HG03159 (cell line): ENCODE results near the gene DNAJC15.

Experiments
- ATAC-seq: cut with Tn5 transposase; IDR thresholded peaks from one replicate; pipeline ENCODE4 v1.9.1; 2021; ENCODE audit warnings: mild to moderate bottlenecking, moderate library complexity; ENCODE audit not compliant: unreplicated experiment

DNAJC15 gene

DNA sequence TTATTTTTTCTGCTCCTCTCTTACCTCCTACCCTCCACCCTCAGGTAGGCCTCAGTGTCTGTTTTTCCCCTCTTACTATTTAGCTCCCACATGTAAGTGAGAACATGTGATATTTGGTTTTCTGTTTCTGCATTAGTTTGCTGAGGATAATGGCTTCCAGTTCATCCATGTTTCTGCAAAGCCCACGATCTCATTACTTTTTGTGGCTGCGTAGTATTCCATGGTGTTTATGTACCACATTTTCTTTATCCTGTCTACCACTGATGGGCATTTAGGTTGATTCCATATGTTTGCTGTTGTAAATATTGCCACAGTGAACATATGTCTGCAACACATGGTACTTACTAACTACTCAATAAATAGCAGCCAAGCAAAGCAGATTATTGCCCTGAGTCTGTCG, 56.8 kb downstream of the DNAJC15 start:
- ATAC-seq: no peak

GRCh38 chr13:43081866-43082265, 58.5 kb downstream of the DNAJC15 start:
- no peak for ATAC-seq

- ATAC-seq: no peak
These were observed 60.4 kb downstream of the DNAJC15 start for GRCh38 chr13:43083750-43084149.

DNA sequence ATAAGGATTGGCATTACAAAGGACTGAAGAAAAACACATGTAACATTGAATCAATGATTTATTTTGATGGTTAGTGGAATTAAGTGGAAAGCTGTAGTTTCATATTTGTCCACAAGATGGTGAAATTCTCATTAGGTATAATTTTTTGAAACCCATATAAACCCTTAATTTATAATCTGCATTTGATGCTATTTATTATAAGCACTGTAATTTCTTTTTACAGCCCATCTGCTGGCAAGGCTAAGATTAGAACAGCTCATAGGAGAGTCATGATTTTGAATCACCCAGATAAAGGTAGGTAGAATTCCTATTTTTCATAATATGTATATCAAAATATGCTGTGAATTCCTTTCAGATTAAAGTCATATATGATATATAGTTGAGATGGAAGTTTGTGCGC, 62.2 kb downstream of the DNAJC15 start:
- ATAC-seq: no peak

DNA sequence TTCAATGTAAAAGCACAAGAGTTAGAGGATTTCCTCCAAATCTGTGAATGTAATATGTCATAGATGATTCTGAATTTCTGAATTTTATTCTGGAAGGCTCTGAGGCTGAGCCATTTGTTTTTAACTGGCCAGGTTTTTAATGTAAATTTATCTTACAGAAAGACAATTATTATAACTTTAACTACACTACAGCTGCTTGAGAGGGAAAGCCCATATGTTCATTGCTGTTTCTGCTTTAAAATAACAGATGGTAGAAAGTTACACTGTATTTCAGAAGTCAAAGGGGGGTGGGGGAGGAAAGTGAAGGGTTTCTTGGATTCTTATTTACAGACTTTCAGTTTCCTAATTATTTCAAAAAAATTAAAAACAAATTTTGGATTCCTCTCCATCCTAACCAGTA, 62.8 kb downstream of the DNAJC15 start:
- no peak for ATAC-seq

- ATAC-seq: peak; percentile 58
These were observed 64.7 kb downstream of the DNAJC15 start for GRCh38 chr13:43088093-43088511.

DNA sequence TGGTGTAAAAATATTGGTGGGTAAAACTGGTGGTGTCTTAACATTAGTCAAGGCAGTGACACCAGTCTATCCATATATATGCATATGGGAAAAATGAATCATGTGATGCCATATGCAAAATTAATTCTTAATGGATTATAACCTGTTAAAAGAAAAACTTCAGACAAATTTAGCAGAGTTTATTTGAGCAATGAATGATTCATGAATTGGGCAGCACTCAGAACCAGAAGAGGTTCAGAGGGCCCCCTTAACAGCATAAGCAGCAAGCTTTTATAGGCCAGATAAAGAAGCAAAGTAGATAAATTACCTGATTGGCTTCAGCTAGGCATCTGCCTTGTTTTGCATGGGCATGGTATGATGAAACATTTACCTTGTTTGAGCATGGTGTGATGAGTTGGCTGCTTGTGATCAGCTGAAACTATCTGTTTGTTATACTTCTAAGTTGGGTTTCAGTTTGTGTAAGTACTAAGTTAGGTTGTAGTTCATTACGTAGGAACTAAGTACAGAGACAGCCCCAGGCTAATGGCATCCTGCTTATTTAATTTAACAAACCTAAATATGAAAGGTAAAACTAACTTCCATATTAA, 66.6 kb downstream of the DNAJC15 start:
- no peak for ATAC-seq

DNA sequence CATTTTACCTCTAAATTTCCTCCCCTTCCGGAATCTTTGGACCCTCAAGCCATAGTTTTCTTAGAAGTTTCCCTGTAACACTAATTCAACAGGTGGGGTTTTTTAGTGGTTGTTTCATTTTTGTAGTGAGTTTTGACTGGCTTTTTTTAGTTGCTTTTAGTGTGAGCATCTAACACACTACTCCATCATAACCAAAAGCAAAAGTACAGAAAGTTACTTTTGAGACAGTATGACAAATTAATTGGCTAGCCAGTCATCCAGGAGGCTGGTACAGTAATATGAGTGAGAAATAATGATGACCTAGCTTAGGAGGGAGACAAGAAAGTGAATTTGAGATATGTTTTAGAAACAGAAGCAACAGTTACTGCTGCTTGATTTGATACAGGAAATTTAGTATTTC, 71.5 kb downstream of the DNAJC15 start:
- peak; percentile 87 for ATAC-seq

GRCh38 chr13:43095771-43096719, 72.7 kb downstream of the DNAJC15 start:
- ATAC-seq: no peak

- ATAC-seq: no peak
These were observed 77.3 kb downstream of the DNAJC15 start for GRCh38 chr13:43100667-43101066.

DNA sequence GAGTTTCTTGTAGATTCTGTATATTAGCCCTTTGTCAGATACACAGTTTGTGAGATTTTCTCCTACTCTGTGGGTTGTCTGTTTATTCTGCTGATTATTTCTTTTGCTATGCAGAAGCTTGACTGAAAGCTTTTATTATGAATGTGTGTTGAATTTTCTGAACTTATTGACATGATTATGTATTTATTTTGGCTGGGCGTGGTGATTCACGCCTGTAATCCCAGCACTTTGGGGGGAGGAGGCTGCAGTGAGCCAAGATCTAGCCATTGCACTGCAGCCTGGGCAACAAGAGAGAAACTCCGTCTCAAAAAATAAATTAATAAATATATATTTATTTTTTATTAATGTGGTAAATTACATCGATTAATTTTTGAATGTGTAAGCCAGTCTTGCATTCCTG, 78.9 kb downstream of the DNAJC15 start:
- ATAC-seq: no peak

GRCh38 chr13:43107780-43108179, 84.4 kb downstream of the DNAJC15 start:
- no peak for ATAC-seq

DNA sequence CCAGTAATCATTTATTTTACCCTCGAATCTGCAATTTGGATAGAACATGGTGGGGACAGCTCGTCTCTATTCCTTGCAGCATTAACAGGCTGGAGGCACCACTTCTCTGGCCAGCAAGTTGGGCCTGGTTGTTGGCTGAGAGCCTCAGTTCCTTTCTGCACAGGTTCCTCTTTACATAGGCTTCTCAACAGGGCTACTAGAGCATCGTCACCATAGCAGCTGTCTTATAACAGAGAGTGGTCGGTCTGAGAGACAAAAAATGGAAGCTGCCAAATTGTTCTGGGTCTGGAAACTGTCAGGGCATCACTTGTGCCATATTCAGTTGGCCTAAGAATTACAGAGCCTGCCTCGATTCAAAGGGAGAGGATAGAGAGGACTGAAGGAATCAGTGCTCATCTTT, 86.7 kb downstream of the DNAJC15 start:
- no peak for ATAC-seq

DNA sequence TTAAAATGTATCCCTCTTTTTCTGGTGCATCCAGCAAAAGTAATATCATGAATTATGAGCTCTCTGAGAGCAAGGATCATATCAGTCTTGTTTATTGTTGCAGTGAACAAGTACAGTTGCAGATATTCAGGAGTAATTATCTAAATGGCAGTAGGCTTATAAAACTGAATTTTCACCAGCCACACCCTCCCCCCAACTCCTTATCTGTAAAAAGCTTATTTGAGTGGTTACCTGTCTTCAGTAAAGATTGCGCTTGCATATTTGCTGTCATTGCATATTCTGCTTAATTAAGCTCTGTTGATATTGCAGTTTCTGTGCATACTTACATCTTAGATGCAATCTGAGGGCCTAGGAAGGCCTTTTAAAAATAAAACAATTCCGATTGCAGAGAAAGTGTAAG, 87.3 kb downstream of the DNAJC15 start:
- no peak for ATAC-seq

DNA sequence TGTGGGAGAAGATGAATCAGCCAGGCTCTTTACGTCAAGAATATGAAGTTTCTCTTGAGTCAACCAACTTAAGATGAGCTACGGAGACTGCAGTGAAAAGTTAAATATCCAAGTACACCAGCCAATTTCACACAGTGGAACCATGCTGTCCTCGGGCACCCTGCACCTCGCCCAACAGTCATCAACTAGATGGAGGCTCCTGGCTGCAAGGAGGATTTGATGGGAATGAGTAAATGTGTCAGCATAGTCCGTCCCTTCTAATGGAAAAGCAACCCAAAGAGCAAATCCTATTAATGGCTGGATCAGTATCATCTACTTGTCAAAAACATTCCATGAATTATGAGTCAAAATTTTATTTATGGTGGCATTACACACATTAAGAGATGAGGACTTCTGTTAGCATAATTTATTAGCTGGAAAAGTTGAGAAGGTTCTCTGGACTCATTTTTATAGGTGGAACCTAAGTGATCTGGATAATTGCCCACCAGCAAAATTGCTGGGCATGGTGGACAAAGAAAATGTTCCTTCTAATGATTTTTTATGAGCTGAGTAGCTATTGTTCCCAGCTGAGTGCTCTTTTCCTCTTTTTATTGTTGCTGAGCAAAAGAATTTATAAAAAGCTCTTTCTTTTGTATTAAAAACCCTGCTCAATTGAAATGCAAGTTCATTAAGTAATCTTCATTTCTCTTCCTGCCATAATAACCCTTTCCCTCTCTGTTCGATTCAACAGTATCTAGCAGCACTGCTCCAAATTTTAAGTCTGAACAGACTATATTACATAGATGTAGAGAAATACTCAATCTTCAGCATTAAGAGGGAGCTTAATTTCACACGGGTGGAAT, 88.4 kb downstream of the DNAJC15 start:
- no peak for ATAC-seq

DNA sequence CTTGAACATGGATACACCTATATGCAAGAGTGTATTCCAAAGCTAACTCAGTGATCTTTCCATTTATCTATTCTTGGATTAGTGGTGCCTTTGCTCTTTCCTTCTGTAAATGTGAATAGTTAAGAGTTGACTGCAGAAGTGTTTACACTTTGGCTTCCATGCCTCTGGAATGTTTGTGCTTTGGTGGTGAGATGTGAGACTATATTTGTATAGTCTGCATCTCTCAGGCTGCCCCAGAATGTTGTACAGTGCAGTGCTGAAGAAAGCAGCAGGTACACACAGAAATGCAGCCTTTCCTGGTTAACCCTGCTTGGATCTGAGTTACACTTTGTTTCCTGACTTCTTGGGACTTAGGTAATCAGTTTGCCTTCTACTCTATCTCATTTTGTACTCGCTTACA, 90.2 kb downstream of the DNAJC15 start:
- no peak for ATAC-seq

- ATAC-seq: no peak
These were observed 91.1 kb downstream of the DNAJC15 start for GRCh38 chr13:43114504-43114903.

GRCh38 chr13:43115141-43115540, 91.8 kb downstream of the DNAJC15 start:
- no peak for ATAC-seq

DNA sequence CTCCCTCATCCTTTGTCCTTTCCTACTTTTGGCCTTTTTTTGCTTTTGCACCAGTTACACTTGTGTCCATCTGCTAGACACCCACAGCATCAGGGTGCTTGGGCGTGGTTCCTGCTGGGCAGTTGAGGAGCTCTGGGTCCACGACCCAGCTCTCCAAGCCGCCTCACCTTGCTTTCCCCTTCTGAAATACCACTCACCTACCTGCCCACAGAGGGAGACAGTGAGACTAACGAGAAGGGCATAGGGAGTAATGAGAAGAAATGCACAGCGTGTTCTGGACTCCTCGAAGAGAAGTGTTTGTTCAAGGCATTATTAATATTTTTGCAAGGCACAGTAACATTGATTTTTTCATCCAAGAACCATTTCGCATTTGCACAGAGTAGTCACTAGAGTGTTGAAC, 92.9 kb downstream of the DNAJC15 start:
- no peak for ATAC-seq

DNA sequence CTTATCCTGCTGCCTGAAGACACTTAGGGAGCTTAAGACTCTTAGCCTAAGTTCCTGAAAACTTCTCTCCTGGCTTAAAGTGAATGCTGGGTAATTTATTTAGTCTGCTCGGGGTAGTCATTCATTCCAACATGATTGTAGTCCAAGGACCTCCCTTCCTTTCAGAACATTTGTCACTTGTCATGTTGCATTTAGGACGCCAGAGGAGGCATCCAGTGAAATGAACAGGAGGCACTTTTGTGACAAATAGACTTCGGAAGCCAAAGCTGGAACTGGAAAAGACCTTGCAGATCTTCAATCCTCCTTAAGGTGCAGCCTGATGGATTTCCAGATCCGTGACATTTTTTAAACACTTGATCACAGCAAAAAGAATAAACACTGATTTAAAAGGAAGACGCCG, 95.1 kb downstream of the DNAJC15 start:
- ATAC-seq: no peak

GRCh38 chr13:43119206-43119605, 95.8 kb downstream of the DNAJC15 start:
- ATAC-seq: no peak
